DMS 273 (cell line): ENCODE results near the gene ARHGAP28.
"Not testable (repeated sequence)": the region's sequence is repeated elsewhere in the genome, so short reads cannot be mapped to it uniquely, and the experiment has no call there.

Experiments
- DNase-seq: peaks from one replicate; lab custom pipeline; 2025; ENCODE audit not compliant: unreplicated experiment; lab: John Stamatoyannopoulos, UW

Gene ARHGAP28

GRCh38 chr18:6814882-6815425 is 85.4 kb downstream of the ARHGAP28 start:
- no peak for DNase-seq

- DNase-seq: no peak
Observed at GRCh38 chr18:6816154-6816553, 86.6 kb downstream of the ARHGAP28 start.

- no peak for DNase-seq
Observed at GRCh38 chr18:6819332-6819731, 89.8 kb downstream of the ARHGAP28 start.

GRCh38 chr18:6820314-6820713 is 90.8 kb downstream of the ARHGAP28 start:
- no peak for DNase-seq

GRCh38 chr18:6821356-6821755 is 91.8 kb downstream of the ARHGAP28 start:
- no peak for DNase-seq

- DNase-seq: not testable (repeated sequence)
Observed at GRCh38 chr18:6827161-6827560, 97.6 kb downstream of the ARHGAP28 start.

- DNase-seq: not testable (repeated sequence)
Observed at GRCh38 chr18:6827566-6827965, 98.0 kb downstream of the ARHGAP28 start.

- DNase-seq: no peak
Observed at GRCh38 chr18:6830916-6831315, 101.4 kb downstream of the ARHGAP28 start.

GRCh38 chr18:6835345-6835744 is 105.8 kb downstream of the ARHGAP28 start:
- no peak for DNase-seq

GRCh38 chr18:6836331-6836730 is 106.8 kb downstream of the ARHGAP28 start:
- no peak for DNase-seq

- DNase-seq: no peak
Observed at GRCh38 chr18:6837904-6838303, 108.4 kb downstream of the ARHGAP28 start.

- no peak for DNase-seq
Observed at GRCh38 chr18:6842081-6842480, 112.6 kb downstream of the ARHGAP28 start.

- DNase-seq: no peak
Observed at GRCh38 chr18:6843308-6843707, 113.8 kb downstream of the ARHGAP28 start.

- DNase-seq: not testable (repeated sequence)
Observed at GRCh38 chr18:6845521-6845920, 116.0 kb downstream of the ARHGAP28 start.

- no peak for DNase-seq
Observed at GRCh38 chr18:6850396-6850795, 120.9 kb downstream of the ARHGAP28 start.

- DNase-seq: no peak
Observed at GRCh38 chr18:6851480-6851879, 122.0 kb downstream of the ARHGAP28 start.

- DNase-seq: no peak
Observed at GRCh38 chr18:6854811-6855210, 125.3 kb downstream of the ARHGAP28 start.

GRCh38 chr18:6855767-6856166 is 126.3 kb downstream of the ARHGAP28 start:
- no peak for DNase-seq

GRCh38 chr18:6857300-6857699 is 127.8 kb downstream of the ARHGAP28 start:
- no peak for DNase-seq

- no peak for DNase-seq
Observed at GRCh38 chr18:6859676-6860422, 130.3 kb downstream of the ARHGAP28 start.

- no peak for DNase-seq
Observed at GRCh38 chr18:6860804-6861448, 131.4 kb downstream of the ARHGAP28 start.

- no peak for DNase-seq
Observed at GRCh38 chr18:6865251-6865650, 135.7 kb downstream of the ARHGAP28 start.
